ENCODE results near the gene DOCK9. TPM values are rescaled to one million over a fixed set of nuclear protein-coding genes. Genes with fewer than 3 reads are reported as not detected.

The DOCK9 gene
- total and polyA plus RNA-seq, 2 donors (not counting 3 experiments of a cell fraction or from before 2014, with no cell fraction given), result 147 to 323 TPM

DNA sequence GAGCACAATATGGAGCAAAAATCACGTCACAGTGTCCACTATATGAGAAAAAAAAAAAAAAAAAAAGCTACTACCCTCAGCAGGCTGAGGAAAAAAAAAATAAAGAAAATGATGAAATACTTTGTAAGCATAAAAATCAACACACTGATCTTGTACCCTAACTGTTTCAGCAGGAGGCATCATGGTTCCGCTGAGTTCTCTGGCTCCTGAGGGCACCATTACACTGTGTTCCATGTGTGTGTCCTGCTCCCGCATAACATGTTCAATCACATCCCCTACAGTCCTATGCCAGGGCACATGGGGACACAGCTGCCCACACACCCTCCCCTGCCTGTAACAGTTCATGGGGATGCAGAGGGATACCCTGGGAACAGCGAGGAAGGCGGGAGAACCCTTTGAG, 33.5 kb downstream of the DOCK9 start:
- POLR2A ChIA-PET, result no interaction called here
- TF ChIP-seq JUN (IDR thresholded peaks at IDR 0.05; ENCODE audit: borderline replicate concordance, insufficient read depth, insufficient read length, low read depth) (no peak), POLR2A (IDR thresholded peaks at IDR 0.05; ENCODE audit: low read depth, low read length) (no peak), EZH2 (IDR thresholded peaks at IDR 0.05; ENCODE audit: borderline replicate concordance, low read depth, low read length, severe bottlenecking) (no peak), POLR2AphosphoS5 (IDR thresholded peaks at IDR 0.05; ENCODE audit: insufficient read depth, low read depth, low read length) (no peak), MYC (IDR thresholded peaks at IDR 0.05; ENCODE audit: low read depth, low read length) (no peak), GATA2 (IDR thresholded peaks at IDR 0.05; ENCODE audit: insufficient read depth, insufficient read length, low read depth, low read length) (no peak), CTCF (IDR thresholded peaks at IDR 0.05; ENCODE audit: extremely low read depth in 1 of 2, insufficient read depth in 1 of 2, low read depth in 1 of 2, low read length in 2 of 2) (no peak), FOS (IDR thresholded peaks at IDR 0.05; ENCODE audit: borderline replicate concordance, insufficient read depth, low read length) (no peak)
- TF ChIP-seq, protein P1, sequence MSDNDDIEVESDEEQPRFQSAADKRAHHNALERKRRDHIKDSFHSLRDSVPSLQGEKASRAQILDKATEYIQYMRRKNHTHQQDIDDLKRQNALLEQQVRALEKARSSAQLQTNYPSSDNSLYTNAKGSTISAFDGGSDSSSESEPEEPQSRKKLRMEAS (IDR thresholded peaks at IDR 0.05; ENCODE audit: insufficient read depth, insufficient read length), result no peak
- Histone ChIP-seq H3K9me3 (replicated peaks; ENCODE audit: control insufficient read depth, insufficient read depth, low read length) (no peaks in the 10 kb centered on the region), H3K4me2 (ENCODE audit: insufficient read depth, low read length) (no peak overlapping the region), H4K20me1 (replicated peaks; ENCODE audit: control insufficient read depth, extremely low read depth, insufficient read depth, low read length) (no peaks in the 10 kb centered on the region), H3K4me1 (ENCODE audit: control insufficient read depth, extremely low read depth, insufficient read depth, low read length) (peaks cover 48% of the 10 kb centered on the region), H3K27ac (ENCODE audit: insufficient read depth, low read depth, low read length) (no peak overlapping the region), H3K79me2 (ENCODE audit: control insufficient read depth, insufficient read depth, low read length) (peaks cover 81% of the 10 kb centered on the region), H3K9me1 (replicated peaks; ENCODE audit: control insufficient read depth, extremely low read depth, insufficient read depth, low read length) (no peaks in the 10 kb centered on the region), H3K36me3 (ENCODE audit: control insufficient read depth in 2 of 2, extremely low read depth in 1 of 2, insufficient read depth in 2 of 2, low read length in 2 of 2) (peaks cover 2 to 5% of the 10 kb centered on the region in 2 experiments), H3K4me3 (replicated peaks in 1 of 3; ENCODE audit: insufficient read depth in 1 of 3, low read depth in 1 of 3, low read length in 3 of 3) (no peak overlapping the region), H2AFZ (ENCODE audit: low read depth, low read length) (no peak overlapping the region), H3K9ac (replicated peaks; ENCODE audit: extremely low read depth, insufficient read depth, low read length) (no peak overlapping the region), H3K27me3 (ENCODE audit: control insufficient read depth in 2 of 2, insufficient read depth in 2 of 2, low read length in 2 of 2) (no peaks in the 10 kb centered on the region)
- CTCF ChIA-PET, result interaction anchor here (0.6 kb wide), 2 partner anchors 95 to 116 kb away, joined by 3 read pairs; no protein-coding TSS in a partner anchor
- dilution Hi-C loops (cut with MboI; ENCODE audit: extremely low pct_ligation_motif_present, low sequenced_read_pairs), result no loop called here
- DNase-seq (ENCODE audit: low read depth, low spot score) (no peak), FAIRE-seq (no peak)
- no TSS peak for BruUV-seq (replicated peaks)
- intact Hi-C loops (cut with micrococcal nuclease), result no loop called here

Measured in endothelial cell of umbilical vein (primary cell).